ENCODE data around the gene COBLL1.

DNA sequence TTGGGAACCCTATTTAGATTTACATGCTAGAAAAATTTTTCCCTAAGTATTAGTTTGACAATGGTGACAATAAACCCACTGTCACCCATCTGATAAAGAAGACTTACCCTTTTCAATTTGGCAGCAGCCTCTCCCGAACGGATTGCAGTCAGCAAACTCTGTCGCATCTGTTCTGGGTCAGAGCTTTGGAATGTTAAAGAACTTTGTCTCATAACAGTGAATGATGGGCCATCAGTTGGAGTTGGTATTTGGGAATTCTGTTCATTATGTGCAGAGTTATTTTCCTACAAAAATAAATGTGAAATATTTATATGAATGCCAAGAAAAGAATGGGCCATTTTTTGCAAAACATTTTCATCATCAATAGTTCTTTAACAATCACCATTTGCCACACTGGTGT lies 149.5 kb downstream of the COBLL1 start:
- TF ChIP-seq EZH2 (IDR thresholded peaks at IDR 0.05; ENCODE audit: borderline replicate concordance, low read length) = no peak
- TF ChIP-seq, protein P1, sequence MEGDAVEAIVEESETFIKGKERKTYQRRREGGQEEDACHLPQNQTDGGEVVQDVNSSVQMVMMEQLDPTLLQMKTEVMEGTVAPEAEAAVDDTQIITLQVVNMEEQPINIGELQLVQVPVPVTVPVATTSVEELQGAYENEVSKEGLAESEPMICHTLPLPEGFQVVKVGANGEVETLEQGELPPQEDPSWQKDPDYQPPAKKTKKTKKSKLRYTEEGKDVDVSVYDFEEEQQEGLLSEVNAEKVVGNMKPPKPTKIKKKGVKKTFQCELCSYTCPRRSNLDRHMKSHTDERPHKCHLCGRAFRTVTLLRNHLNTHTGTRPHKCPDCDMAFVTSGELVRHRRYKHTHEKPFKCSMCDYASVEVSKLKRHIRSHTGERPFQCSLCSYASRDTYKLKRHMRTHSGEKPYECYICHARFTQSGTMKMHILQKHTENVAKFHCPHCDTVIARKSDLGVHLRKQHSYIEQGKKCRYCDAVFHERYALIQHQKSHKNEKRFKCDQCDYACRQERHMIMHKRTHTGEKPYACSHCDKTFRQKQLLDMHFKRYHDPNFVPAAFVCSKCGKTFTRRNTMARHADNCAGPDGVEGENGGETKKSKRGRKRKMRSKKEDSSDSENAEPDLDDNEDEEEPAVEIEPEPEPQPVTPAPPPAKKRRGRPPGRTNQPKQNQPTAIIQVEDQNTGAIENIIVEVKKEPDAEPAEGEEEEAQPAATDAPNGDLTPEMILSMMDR (IDR thresholded peaks at IDR 0.05; ENCODE audit: low read length) = no peak

Data from OCI-LY1 (cell line).